ENCODE results near the gene NMBR.

DNA sequence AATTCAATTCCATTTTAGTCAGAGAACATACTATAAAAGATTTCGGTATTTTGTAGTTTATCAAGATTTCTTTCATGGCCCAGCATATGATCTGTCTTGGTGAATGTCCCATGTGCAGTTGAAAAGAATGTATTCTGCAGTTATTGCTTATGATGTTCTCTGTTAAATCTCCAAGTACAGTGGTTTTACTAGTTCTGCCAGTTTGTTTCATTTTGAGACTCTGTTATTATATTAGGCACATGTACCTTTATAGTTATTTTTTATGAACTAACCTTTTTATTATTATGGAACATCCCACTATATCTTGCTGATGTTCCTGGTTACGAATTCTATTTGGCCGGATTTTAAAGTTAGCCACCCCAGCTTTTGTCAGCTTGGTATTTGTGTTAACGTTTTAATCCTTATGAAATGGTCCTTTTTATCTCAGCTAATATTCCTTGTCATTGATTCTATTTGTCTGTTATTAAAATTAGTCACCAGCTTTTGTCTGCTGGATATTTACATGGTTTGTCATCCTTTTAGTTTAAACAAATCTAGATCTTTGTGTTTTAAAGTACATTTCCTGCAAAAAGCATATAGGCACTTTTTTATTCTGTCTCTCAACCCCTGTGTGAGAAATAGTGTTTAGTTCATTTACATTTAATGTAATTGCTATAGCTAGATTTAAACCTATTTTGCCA lies 49.1 kb upstream of the NMBR start:
- TF ChIP-seq, protein P1, sequence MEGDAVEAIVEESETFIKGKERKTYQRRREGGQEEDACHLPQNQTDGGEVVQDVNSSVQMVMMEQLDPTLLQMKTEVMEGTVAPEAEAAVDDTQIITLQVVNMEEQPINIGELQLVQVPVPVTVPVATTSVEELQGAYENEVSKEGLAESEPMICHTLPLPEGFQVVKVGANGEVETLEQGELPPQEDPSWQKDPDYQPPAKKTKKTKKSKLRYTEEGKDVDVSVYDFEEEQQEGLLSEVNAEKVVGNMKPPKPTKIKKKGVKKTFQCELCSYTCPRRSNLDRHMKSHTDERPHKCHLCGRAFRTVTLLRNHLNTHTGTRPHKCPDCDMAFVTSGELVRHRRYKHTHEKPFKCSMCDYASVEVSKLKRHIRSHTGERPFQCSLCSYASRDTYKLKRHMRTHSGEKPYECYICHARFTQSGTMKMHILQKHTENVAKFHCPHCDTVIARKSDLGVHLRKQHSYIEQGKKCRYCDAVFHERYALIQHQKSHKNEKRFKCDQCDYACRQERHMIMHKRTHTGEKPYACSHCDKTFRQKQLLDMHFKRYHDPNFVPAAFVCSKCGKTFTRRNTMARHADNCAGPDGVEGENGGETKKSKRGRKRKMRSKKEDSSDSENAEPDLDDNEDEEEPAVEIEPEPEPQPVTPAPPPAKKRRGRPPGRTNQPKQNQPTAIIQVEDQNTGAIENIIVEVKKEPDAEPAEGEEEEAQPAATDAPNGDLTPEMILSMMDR (IDR thresholded peaks at IDR 0.05), result no peak
- TF ChIP-seq POLR2A (IDR thresholded peaks at IDR 0.05), result no peak
